ENCODE results near the gene RBCK1.

- TF ChIP-seq CTCF (conservative IDR thresholded peaks at IDR 0.05; ENCODE audit: low read depth, low read length) = peak; percentile 86
- TF ChIP-seq EZH2 (IDR thresholded peaks at IDR 0.05; ENCODE audit: low read length, unreplicated experiment) = no peak
- no peak for TF ChIP-seq EZH2phosphoT487 (IDR thresholded peaks at IDR 0.05; ENCODE audit: borderline replicate concordance, low read length)
These were observed 70.9 kb downstream of the RBCK1 start for GRCh38 chr20:478949-479429.
